ENCODE data around the gene GPR137. TPM values are rescaled to one million over a fixed set of nuclear protein-coding genes. Genes with fewer than 3 reads are reported as not detected.
"Not testable (repeated sequence)": the region's sequence is repeated elsewhere in the genome, so short reads cannot be mapped to it uniquely, and the experiment has no call there.

Gene GPR137
- polyA plus RNA-seq, 3 donors from 2014 or later = 6.9 to 11.6 (median 7.4) TPM

- H3K4me1 Mint-ChIP-seq = peaks cover 36 to 44% of the 10 kb centered on the region in 2 donors
- H3K27ac Mint-ChIP-seq = peak overlapping the region in 4 of 6 donors; percentile 57 to 86 (median 64)
- peak overlapping the region in 1 of 5 donors; percentile 12 for H3K4me3 Mint-ChIP-seq
- peaks cover 0 to 14% (median 0%) of the 10 kb centered on the region in 3 donors for H3K36me3 Mint-ChIP-seq
- peaks cover 9 to 19% (median 14%) of the 10 kb centered on the region in 3 donors for H3K27me3 Mint-ChIP-seq (ENCODE audit: low read depth in 3 of 3)
- H3K9me3 Mint-ChIP-seq = no peaks in the 10 kb centered on the region
- no peak for DNase-seq
These were observed 28.6 kb downstream of the GPR137 start for GRCh38 chr11:64314146-64314804.

- H3K4me3 Mint-ChIP-seq = no peak overlapping the region
- H3K27ac Mint-ChIP-seq = peak overlapping the region in 4 of 6 donors; percentile 53 to 81 (median 72)
- no peak for DNase-seq
- H3K4me1 Mint-ChIP-seq = peaks cover 39 to 47% of the 10 kb centered on the region in 2 donors
- peaks cover 0 to 14% (median 0%) of the 10 kb centered on the region in 3 donors for H3K36me3 Mint-ChIP-seq
- H3K27me3 Mint-ChIP-seq (ENCODE audit: low read depth in 3 of 3) = peaks cover 9 to 19% (median 14%) of the 10 kb centered on the region in 3 donors
- no peaks in the 10 kb centered on the region for H3K9me3 Mint-ChIP-seq
These were observed 29.3 kb downstream of the GPR137 start for GRCh38 chr11:64314805-64315561.

- not testable (repeated sequence) for DNase-seq, H3K9me3 Mint-ChIP-seq
- peaks cover 45 to 51% of the 10 kb centered on the region in 2 donors for H3K4me1 Mint-ChIP-seq
- H3K4me3 Mint-ChIP-seq = peak overlapping the region; percentile 86 to 99 (median 93)
- peaks cover 0 to 15% (median 0%) of the 10 kb centered on the region in 3 donors for H3K36me3 Mint-ChIP-seq
- H3K27me3 Mint-ChIP-seq (ENCODE audit: low read depth in 3 of 3) = peaks cover 9 to 19% (median 14%) of the 10 kb centered on the region in 3 donors
- peak overlapping the region; percentile 98 to 100 (median 100) for H3K27ac Mint-ChIP-seq
These were observed 30.2 kb downstream of the GPR137 start for GRCh38 chr11:64315667-64316526.

GRCh38 chr11:64316672-64317324, 31.1 kb downstream of the GPR137 start:
- peak overlapping the region; percentile 98 to 100 (median 100) for H3K27ac Mint-ChIP-seq
- peaks cover 0 to 22% (median 3%) of the 10 kb centered on the region in 3 donors for H3K36me3 Mint-ChIP-seq
- H3K9me3 Mint-ChIP-seq = no peaks in the 10 kb centered on the region
- peaks cover 9 to 19% (median 14%) of the 10 kb centered on the region in 3 donors for H3K27me3 Mint-ChIP-seq (ENCODE audit: low read depth in 3 of 3)
- no peak for DNase-seq
- peaks cover 46 to 57% of the 10 kb centered on the region in 2 donors for H3K4me1 Mint-ChIP-seq
- H3K4me3 Mint-ChIP-seq = peak overlapping the region; percentile 86 to 99 (median 93)

- peaks cover 9 to 19% (median 14%) of the 10 kb centered on the region in 3 donors for H3K27me3 Mint-ChIP-seq (ENCODE audit: low read depth in 3 of 3)
- H3K27ac Mint-ChIP-seq = peak within 1 kb of the TSS; percentile 98 to 100 (median 100)
- peaks cover 45 to 56% of the 10 kb centered on the region in 2 donors for H3K4me1 Mint-ChIP-seq
- H3K9me3 Mint-ChIP-seq = no peaks in the 10 kb centered on the region
- DNase-seq = peak; percentile 98 to 99 (median 98)
- H3K4me3 Mint-ChIP-seq = peak within 1 kb of the TSS; percentile 86 to 99 (median 93)
- H3K36me3 Mint-ChIP-seq = peaks cover 0 to 22% (median 3%) of the 10 kb centered on the region in 3 donors
These were observed 31.8 kb downstream of the GPR137 start, which contains the start of gene TRMT112 for GRCh38 chr11:64317325-64317960. TSS of gene TRMT112 (minus strand) at chr11:64317559. CDS start at chr11:64317526, 33 bp downstream.

GRCh38 chr11:64317961-64318765, 32.5 kb downstream of the GPR137 start, which contains the start of gene PRDX5:
TSS of gene PRDX5 (plus strand) at chr11:64318121. CDS start at chr11:64318216, 95 bp downstream.
- Mint-ChIP-seq H3K4me3 (peak within 1 kb of the TSS; percentile 86 to 99 (median 93)), H3K27ac (peak within 1 kb of the TSS; percentile 98 to 100 (median 100)), H3K27me3 (ENCODE audit: low read depth in 3 of 3) (peaks cover 9 to 19% (median 14%) of the 10 kb centered on the region in 3 donors), H3K4me1 (peaks cover 41 to 49% of the 10 kb centered on the region in 2 donors), H3K9me3 (no peaks in the 10 kb centered on the region), H3K36me3 (peaks cover 0 to 15% (median 3%) of the 10 kb centered on the region in 3 donors)
- peak; percentile 98 to 99 (median 98) for DNase-seq

- DNase-seq = no peak
- Mint-ChIP-seq H3K27me3 (ENCODE audit: low read depth in 3 of 3) (peaks cover 9 to 19% (median 14%) of the 10 kb centered on the region in 3 donors), H3K36me3 (peaks cover 0 to 12% (median 3%) of the 10 kb centered on the region in 3 donors), H3K4me3 (peak overlapping the region; percentile 86 to 99 (median 93)), H3K4me1 (peaks cover 41 to 47% of the 10 kb centered on the region in 2 donors), H3K9me3 (no peaks in the 10 kb centered on the region), H3K27ac (peak overlapping the region; percentile 98 to 100 (median 100))
These were observed 33.4 kb downstream of the GPR137 start for GRCh38 chr11:64318766-64319761.

- Mint-ChIP-seq H3K27ac (peak overlapping the region in 4 of 6 donors; percentile 9 to 100 (median 78)), H3K9me3 (no peaks in the 10 kb centered on the region), H3K36me3 (peaks cover 0 to 8% (median 3%) of the 10 kb centered on the region in 3 donors), H3K4me1 (peaks cover 41 to 47% of the 10 kb centered on the region in 2 donors), H3K27me3 (ENCODE audit: low read depth in 3 of 3) (peaks cover 9 to 19% (median 14%) of the 10 kb centered on the region in 3 donors), H3K4me3 (peak overlapping the region in 3 of 5 donors; percentile 3 to 36 (median 19))
- no peak for DNase-seq
These were observed 34.9 kb downstream of the GPR137 start for GRCh38 chr11:64320556-64320955.

- DNase-seq = no peak
- peaks cover 9 to 19% (median 14%) of the 10 kb centered on the region in 3 donors for H3K27me3 Mint-ChIP-seq (ENCODE audit: low read depth in 3 of 3)
- peaks cover 0 to 8% (median 3%) of the 10 kb centered on the region in 3 donors for H3K36me3 Mint-ChIP-seq
- H3K27ac Mint-ChIP-seq = peak overlapping the region in 4 of 6 donors; percentile 6 to 98 (median 54)
- H3K9me3 Mint-ChIP-seq = no peaks in the 10 kb centered on the region
- peak overlapping the region in 2 of 5 donors; percentile 12 to 36 for H3K4me3 Mint-ChIP-seq
- peaks cover 41 to 47% of the 10 kb centered on the region in 2 donors for H3K4me1 Mint-ChIP-seq
These were observed 35.4 kb downstream of the GPR137 start for GRCh38 chr11:64321026-64321425.

GRCh38 chr11:64321533-64321932, 35.9 kb downstream of the GPR137 start:
- peaks cover 9 to 17% (median 14%) of the 10 kb centered on the region in 3 donors for H3K27me3 Mint-ChIP-seq (ENCODE audit: low read depth in 3 of 3)
- H3K36me3 Mint-ChIP-seq = peaks cover 0 to 8% (median 3%) of the 10 kb centered on the region in 3 donors
- peak overlapping the region in 1 of 6 donors; percentile 9 for H3K27ac Mint-ChIP-seq
- no peaks in the 10 kb centered on the region for H3K9me3 Mint-ChIP-seq
- no peak overlapping the region for H3K4me3 Mint-ChIP-seq
- peaks cover 38 to 44% of the 10 kb centered on the region in 2 donors for H3K4me1 Mint-ChIP-seq
- no peak for DNase-seq
